Activated CD4-positive, alpha-beta T cell treated with anti-CD3 and anti-CD28 coated beads, Interleukin-2, Interleukin-4, amounts not matched to agents 100 ng/mL and 50 ng/mL, durations not matched to agents 16 hours and 8 hours (primary cell): ENCODE measurements around the gene CHKB.
"Not testable (repeated sequence)": the region's sequence is repeated elsewhere in the genome, so short reads cannot be mapped to it uniquely, and the experiment has no call there.

Experiments used
- DNase-seq: peaks from one replicate; pipeline ENCODE4 v3.0.0-alpha.2; 2020; ENCODE audit warnings: low spot score

Gene CHKB

GRCh38 chr22:50612528-50613221 lies 30.0 kb upstream of the CHKB start:
- DNase-seq, result no peak

DNA sequence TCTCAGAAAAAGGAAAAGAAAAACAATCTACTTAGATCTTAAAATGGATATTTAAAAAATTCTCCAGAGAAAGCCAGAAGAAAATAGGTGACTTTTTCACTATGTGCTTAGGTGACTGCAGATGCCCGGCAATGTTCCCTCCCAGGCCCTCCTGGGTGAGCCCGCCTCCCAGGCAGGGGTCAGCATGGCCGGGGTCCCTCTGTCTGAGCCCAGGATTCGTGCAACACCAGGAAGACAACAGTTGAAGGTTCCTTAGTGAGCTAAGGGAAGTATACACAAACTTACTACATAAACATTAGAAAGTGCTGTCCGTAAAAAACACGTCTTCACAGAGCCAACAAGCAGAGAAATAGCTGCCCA lies 29.5 kb upstream of the CHKB start:
- no peak for DNase-seq

DNA sequence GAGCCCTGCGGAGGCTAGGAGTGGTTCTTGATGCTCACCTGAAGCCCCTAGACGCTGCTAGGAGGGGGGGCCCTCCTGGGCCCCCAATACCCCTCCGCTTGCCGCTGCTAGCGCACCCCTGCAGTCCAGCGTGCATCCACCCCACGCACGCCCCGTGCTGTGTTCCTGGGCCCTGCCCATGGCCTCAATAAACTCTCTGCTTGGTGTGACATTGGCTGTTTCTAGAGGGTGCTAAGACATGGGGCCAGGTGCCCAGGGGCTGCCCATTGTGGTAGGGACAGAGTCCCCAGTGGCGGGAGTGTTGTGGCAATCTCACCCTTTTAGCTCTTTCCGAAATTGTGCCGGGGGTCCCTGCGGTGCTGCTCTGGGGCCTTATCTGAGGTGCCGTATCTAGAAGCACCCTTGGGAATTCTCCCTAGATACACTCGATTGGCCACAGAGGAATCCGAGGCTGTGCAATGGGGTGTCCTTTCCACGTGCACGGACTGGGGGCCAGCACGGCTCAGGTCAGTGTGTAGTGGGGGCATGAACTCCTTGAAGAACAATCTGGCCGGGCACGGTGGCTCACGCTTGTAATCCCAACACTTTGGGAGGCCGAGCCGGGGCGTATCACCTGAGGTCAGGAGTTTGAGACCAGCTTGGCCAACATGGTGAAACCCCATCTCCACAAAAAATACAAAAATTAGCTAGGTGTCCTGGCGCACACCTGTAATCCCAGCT lies 28.9 kb upstream of the CHKB start:
- DNase-seq, result no peak

GRCh38 chr22:50610581-50610980 lies 27.9 kb upstream of the CHKB start:
- no peak for DNase-seq

GRCh38 chr22:50610041-50610451 lies 27.4 kb upstream of the CHKB start:
- no peak for DNase-seq

DNA sequence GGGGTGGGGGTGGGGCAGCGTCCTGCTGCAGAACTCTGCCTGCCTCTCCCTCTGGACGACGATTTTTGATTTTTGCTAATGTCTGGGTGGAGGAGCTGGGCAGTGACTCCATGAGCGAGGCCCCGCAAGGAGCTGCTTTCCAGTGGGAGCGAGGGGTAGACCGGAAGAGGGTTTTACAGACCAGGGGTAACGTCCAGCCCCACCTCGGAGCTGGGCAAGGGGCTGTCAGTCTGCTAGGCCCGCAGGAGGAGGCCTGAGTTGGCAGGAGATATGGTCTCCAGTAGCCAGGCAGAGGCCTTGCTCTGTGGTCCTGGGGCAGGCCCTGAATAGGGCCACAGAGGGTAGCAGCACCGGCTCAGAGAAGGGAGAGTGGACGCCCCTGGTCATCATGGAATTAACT lies 26.9 kb upstream of the CHKB start:
- no peak for DNase-seq

DNA sequence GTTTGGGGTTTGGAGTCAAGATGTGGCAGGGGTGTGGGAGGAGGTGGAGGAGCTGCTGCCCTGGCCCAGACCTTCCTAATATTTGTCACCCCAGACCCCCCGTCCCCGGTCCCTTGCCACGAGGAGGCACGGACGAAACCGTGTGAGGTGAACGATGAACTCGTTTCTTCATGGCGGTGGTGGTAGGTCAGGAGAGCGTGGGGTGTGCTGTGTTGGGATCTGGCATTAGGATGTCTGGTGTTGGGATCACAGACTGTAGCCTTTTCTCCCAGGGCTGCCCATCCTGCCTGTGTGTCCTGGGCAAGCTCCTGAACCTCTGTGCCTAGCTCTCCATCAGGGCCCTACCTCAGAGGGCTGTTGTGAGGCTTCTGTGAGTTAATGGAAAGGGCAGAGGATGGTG lies 26.3 kb upstream of the CHKB start:
- DNase-seq, result no peak

- not testable (repeated sequence) for DNase-seq
These were observed 25.6 kb upstream of the CHKB start for GRCh38 chr22:50608058-50608840.

DNA sequence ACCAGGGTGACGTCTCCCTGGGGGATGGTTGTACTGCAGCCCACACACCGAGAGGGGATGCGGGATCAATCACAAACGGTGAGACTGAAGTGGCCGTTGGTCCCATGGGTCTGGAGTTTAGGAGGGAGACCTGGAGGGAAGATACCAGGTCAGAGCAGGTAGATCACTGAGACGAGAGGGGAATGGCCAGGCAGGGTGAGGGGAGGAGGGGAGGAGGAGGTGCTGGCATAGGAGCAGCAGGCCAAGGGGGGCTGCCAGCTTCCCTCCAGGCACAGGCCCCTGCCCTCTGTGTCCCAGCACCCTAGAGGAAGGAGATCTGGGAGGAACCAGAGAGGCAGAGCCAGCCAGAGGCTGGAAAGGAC lies 25.0 kb upstream of the CHKB start:
- DNase-seq, result no peak

DNA sequence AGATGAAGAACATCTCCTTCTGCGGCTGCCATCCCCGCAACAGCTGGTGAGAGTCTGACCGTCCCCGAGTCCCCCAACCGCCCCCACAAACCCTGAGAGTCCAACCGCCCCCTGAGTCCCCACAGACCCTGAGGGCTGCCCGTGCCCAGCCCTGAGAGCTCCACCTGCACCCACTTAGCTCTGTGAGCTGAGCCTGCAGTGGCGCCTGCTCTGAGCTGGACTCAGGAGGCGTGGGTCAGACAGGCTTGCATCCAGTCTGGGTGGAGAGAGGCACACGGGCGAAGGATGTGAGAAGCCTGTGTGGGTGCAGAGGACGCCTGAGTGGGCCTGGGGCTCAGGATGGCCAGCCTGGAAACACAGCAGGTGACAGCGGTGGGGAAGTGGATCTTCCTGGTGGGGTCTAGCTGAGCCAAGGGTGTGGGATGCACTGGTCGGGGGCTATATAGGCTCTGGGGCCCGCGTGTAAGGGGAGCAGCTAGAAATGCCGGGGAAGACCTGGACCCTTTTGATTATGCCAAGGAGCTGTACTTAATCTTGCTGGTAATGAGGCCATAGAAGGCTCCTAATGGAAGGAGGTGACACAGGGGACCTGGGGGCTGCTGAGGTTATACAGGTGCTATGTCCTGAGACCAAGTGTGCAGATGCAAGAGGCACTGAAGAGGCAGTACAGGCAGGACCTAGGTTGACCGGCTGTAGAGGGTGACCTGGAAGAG lies 24.5 kb upstream of the CHKB start:
- DNase-seq, result no peak

DNA sequence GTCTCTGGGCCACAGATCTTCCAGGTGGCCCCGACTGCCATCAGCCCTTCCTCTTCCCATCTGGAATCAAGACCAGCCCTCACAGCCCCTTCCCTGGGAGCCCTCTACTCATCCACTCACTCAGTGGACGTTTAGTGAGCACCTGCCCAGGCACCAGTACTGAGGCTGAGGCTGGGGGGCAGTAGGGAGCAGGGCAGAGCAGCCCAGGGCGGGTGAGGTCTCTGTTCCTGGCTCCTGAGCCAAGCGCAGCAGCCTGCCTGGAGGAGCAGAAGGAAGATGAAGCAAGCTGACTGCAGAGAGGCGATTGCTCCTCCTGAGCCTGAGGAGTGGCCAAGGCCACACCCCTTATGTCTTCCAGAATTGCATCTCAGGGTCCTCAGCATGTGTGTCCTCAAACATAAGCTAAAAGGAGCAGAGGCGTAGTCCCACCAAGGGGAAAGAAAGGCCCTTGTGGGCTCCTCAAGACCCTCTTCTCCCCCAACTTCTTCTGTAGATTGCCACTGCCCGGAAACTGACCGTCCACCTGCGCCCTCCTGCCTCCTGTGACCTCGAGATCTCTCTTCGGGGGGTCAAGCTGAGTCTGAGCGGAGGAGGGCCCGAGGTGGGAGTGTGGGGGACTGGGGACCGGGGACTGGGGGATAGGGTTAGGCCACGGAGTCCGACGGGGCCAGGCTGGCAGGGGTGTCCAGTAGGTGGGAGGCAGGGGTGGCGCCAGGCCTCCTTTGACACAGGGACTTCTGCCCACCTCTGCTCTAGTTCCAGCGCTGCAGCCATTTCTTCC lies 23.7 kb upstream of the CHKB start:
- DNase-seq, result no peak

DNA sequence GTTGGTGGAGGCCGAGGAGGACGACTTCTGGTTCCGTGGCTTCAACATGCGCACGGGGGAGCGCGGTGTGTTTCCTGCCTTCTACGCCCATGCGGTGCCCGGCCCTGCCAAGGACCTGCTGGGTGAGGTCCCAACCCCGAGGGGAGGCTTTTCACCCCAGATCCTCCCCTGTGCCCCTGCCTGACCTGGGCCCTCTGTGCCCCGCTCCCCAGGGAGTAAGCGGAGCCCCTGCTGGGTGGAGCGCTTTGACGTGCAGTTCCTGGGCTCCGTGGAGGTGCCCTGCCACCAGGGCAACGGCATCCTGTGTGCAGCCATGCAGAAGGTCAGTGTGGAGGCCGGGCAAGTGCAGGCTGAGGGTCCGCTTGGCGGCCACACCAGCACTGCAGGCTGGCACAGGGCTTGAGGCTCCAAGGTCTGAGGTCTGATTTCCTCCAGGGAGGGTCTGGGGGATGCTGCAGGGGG lies 23.0 kb upstream of the CHKB start:
- DNase-seq, result no peak

DNA sequence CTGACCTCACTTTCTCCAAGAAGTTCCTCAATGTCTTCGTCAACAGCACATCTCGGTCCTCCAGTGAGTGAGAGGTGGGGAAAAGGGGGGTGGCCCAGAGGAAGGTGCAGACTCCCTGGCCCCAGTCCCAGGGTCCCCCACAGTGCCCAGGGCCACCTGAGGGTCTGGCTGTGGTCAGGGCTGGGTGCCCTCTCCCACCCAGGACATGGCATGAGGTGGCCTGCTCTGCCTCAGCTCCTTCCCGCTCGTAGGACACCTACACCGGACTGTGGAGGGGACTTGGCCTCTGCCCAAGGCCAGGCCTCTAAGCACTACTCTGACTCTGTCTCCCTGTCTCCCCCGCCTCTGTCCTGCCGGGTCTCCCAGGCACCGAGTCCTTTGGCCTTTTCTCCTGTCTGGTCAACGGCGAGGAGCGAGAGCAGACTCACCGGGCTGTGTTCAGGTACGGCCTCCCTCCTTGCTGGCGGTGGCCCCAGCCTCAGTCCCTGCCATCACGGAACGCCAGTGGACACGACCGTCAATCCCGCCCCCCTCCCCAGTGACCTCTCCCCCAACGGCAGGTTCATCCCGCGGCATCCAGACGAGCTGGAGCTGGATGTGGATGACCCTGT lies 22.5 kb upstream of the CHKB start:
- no peak for DNase-seq

- no peak for DNase-seq
These were observed 21.8 kb upstream of the CHKB start for GRCh38 chr22:50604256-50605001.

GRCh38 chr22:50603511-50604255 lies 21.0 kb upstream of the CHKB start:
- DNase-seq, result no peak

GRCh38 chr22:50602338-50602700 lies 19.7 kb upstream of the CHKB start:
- no peak for DNase-seq

DNA sequence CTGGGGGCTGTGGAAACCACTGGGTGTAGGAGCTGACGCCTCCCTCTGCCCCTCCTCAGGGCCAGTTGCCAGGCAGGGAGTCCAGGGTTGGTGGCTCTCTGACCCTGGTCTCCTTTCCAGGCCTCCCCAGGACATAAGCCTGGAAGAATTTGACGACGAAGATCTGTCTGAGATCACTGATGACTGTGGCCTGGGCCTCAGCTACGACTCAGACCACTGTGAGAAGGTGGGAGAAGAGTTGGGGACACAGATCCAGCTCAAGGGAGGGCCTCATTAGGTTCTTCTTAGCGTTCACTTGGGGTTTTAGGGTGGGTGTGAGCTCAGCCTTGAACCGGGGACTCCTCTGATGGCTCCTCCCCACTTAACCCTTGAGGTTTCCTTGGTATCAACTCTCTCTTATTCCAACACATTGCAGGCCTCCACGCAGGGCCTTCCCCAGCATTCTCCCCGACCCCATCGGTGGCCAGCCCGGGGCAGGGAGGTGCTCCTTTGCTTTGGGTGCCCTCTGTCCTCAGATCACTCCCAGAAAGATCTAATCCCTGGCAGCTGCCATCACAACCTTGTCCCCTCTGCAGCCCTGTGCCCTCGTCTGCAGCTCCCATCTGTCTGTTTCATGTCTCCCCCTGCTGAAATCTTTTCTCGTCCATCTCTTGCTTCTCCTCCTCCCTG lies 19.2 kb upstream of the CHKB start:
- no peak for DNase-seq

DNA sequence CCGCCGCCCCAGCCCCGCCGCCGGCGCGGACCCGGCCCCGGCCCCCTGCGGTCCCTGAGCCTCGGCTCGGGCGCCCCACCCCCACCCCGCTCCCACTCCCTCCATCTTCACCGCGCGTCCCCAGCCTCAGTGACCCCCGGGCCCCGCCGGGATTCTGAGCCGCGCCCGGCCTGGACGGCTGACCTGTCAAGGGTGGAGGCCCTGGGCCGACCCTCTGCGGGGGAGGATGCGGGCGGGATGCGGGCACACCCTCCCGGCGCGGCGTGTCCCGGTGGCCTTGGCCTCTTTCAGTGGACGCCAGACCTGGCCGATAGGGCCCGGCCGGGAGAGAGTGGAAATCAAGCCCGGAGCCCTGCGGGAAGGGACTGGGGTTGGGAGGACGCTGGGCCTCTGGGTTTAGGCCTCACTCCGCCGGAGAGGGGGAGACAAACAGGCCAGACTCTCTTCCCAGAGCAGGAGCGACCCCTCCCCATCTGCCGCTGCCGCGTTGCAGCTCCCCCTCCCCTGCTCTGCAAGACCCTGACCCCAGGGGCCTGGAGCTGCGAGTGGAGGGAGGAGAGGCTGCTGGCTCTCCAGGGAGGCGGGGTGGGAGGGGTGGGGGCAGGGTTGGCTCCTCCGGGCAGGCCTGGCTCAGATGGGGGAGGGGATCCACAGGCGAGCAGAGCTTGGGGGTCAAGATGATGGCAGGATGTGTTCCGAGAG lies 18.5 kb upstream of the CHKB start:
- DNase-seq, result no peak

- DNase-seq, result no peak
These were observed 17.9 kb upstream of the CHKB start, which contains the start of gene MAPK8IP2 for GRCh38 chr22:50600538-50600937. Gene MAPK8IP2 (plus strand): TSS chr22:50600793. CDS start chr22:50600819, 26 bp downstream.
